ENCODE results near the gene CRMP1.

The CRMP1 gene

DNA sequence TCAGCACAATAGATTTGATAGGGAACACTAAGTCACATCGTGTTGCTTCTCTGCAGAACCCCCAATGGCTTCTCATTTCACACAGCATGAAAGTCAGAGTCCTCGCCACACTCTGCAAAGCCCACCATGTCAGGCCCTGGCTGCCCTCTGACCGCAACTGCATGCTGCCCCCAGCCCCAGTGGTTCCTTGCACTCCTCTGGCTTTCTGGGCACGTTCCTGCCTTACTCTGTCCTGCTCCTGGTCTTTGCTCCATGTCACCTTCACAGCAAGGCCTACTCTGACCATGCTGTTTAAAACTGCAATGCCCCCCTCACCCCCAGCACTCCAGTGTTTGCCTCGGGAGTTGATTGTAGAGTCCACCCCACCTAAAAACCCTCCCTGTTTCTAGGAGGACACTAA, 103.7 kb downstream of the CRMP1 start:
- no peak for DNase-seq (ENCODE audit: low read depth)
- no peak overlapping the region for H3K4me3 ChIP-seq (ENCODE audit: control insufficient read depth, low read depth, low read length)
- TF ChIP-seq, protein P1, sequence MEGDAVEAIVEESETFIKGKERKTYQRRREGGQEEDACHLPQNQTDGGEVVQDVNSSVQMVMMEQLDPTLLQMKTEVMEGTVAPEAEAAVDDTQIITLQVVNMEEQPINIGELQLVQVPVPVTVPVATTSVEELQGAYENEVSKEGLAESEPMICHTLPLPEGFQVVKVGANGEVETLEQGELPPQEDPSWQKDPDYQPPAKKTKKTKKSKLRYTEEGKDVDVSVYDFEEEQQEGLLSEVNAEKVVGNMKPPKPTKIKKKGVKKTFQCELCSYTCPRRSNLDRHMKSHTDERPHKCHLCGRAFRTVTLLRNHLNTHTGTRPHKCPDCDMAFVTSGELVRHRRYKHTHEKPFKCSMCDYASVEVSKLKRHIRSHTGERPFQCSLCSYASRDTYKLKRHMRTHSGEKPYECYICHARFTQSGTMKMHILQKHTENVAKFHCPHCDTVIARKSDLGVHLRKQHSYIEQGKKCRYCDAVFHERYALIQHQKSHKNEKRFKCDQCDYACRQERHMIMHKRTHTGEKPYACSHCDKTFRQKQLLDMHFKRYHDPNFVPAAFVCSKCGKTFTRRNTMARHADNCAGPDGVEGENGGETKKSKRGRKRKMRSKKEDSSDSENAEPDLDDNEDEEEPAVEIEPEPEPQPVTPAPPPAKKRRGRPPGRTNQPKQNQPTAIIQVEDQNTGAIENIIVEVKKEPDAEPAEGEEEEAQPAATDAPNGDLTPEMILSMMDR (conservative IDR thresholded peaks at IDR 0.05; ENCODE audit: control insufficient read depth, insufficient read depth, low read depth, low read length), result no peak

DNA sequence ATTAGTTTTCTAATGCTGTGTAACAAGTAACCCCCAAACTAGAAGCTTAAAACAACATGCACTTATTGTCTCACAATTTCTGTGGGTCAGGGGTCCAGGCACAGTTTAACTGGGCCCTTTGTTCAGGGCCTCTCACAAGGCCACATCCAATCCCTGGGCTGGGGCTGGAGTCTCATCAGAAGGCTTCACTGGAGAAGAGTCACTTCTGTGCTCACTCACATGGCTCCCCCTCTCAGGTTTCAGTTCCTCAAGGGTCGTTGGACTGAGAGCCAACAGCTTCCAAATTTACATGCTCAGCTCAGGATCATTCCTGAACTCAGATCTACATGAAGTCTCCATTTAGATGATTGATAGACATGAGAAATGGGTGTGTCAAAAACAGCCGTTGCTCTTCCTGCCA, 104.7 kb downstream of the CRMP1 start:
- TF ChIP-seq, protein P1 (conservative IDR thresholded peaks at IDR 0.05; ENCODE audit: control insufficient read depth, insufficient read depth, low read depth, low read length), result no peak
- DNase-seq (ENCODE audit: low read depth), result no peak

DNA sequence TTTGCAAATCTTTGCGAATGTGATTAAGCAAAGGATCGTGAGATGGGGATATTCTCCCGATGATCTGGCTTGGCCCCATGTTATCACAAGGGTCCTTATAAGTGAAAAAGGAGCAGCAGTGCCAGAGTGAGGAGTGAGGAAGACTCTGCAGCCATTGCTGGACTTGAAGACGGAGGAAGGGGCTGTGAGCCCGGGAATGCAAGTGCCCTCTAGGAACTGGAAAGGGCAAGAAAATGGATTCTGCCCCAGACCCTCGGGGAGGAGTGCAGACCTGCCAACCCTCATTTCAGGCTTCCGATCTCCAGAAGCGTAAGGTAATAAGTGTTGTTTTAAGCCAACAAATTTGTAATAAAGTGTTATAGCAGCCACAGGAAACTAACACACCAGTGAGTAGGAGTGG, 105.6 kb downstream of the CRMP1 start:
- no peak for DNase-seq (ENCODE audit: low read depth)
- TF ChIP-seq, protein P1 (conservative IDR thresholded peaks at IDR 0.05; ENCODE audit: control insufficient read depth, insufficient read depth, low read depth, low read length), result no peak
- H3K4me3 ChIP-seq (ENCODE audit: control insufficient read depth, low read depth, low read length), result no peak overlapping the region

More for the DNA sequence above, 104.7 kb downstream of the CRMP1 start:
- no peak overlapping the region for H3K4me3 ChIP-seq (ENCODE audit: control insufficient read depth, low read depth, low read length)

GRCh38 chr4:5785806-5786680, 106.8 kb downstream of the CRMP1 start:
- DNase-seq (ENCODE audit: low read depth), result peak; percentile 85

DNA sequence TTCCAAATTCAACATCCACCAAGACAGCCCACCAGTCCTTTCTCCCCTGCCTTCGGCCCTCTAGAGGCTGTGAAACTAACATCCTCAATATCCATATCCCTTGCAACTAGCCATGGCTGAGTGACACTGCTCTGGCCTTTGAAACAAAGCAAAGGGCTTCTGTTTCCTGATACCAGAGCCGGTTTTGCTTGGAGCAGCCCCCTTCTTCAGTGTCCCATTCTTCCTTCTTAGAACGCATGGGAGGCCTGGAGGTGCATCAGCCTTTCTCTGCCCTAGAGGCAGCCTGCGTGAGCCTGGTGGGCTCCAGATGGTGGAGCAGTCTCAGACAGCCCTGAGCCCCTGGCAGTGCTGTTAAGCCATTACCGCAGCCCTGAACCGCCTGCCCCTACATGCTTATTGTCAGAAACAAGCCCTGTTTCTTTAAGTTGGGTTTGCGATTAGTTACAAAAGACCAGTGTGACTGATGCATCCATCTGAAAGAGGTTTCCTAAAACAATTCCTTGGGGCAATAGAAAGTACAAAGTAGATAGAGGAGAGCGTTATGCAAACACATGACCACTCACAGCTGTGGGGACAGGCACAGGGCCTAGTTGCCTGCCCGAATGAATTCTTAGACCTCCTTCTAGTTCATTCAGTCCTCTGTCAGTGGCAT, 107.8 kb downstream of the CRMP1 start:
- peak; percentile 60 for DNase-seq (ENCODE audit: low read depth)
- no peak overlapping the region for H3K4me3 ChIP-seq (ENCODE audit: control insufficient read depth, low read depth, low read length)
- TF ChIP-seq, protein P1 (conservative IDR thresholded peaks at IDR 0.05; ENCODE audit: control insufficient read depth, insufficient read depth, low read depth, low read length), result peak; percentile 11

More at GRCh38 chr4:5785806-5786680, 106.8 kb downstream of the CRMP1 start:
- no peak overlapping the region for H3K4me3 ChIP-seq (ENCODE audit: control insufficient read depth, low read depth, low read length)
- TF ChIP-seq, protein P1 (conservative IDR thresholded peaks at IDR 0.05; ENCODE audit: control insufficient read depth, insufficient read depth, low read depth, low read length), result no peak

GRCh38 chr4:5784021-5784420, 108.9 kb downstream of the CRMP1 start:
- DNase-seq (ENCODE audit: low read depth), result no peak
- TF ChIP-seq, protein P1 (conservative IDR thresholded peaks at IDR 0.05; ENCODE audit: control insufficient read depth, insufficient read depth, low read depth, low read length), result no peak
- H3K4me3 ChIP-seq (ENCODE audit: control insufficient read depth, low read depth, low read length), result no peak overlapping the region
